ENCODE measurements around the gene GRIK1.

The GRIK1 gene

GRCh38 chr21:29826386-29826785, 113.4 kb downstream of the GRIK1 start:
- DNase-seq, result no peak

GRCh38 chr21:29825936-29826335, 113.9 kb downstream of the GRIK1 start:
- no peak for DNase-seq

GRCh38 chr21:29825345-29825744, 114.5 kb downstream of the GRIK1 start:
- no peak for DNase-seq

GRCh38 chr21:29822064-29822463, 117.7 kb downstream of the GRIK1 start:
- no peak for DNase-seq

GRCh38 chr21:29821230-29821629, 118.6 kb downstream of the GRIK1 start:
- DNase-seq, result no peak

- no peak for DNase-seq
Observed at GRCh38 chr21:29819675-29820326, 120.0 kb downstream of the GRIK1 start.

- DNase-seq, result no peak
Observed at GRCh38 chr21:29818383-29818921, 121.3 kb downstream of the GRIK1 start.

- no peak for DNase-seq
Observed at GRCh38 chr21:29817450-29817849, 122.3 kb downstream of the GRIK1 start.

- no peak for DNase-seq
Observed at GRCh38 chr21:29812947-29813346, 126.8 kb downstream of the GRIK1 start.

GRCh38 chr21:29810871-29811270, 128.9 kb downstream of the GRIK1 start:
- DNase-seq, result no peak

- no peak for DNase-seq
Observed at GRCh38 chr21:29808153-29808552, 131.6 kb downstream of the GRIK1 start.

GRCh38 chr21:29805105-29805504, 134.7 kb downstream of the GRIK1 start:
- no peak for DNase-seq

GRCh38 chr21:29803191-29803590, 136.6 kb downstream of the GRIK1 start:
- DNase-seq, result no peak

- no peak for DNase-seq
Observed at GRCh38 chr21:29801122-29801521, 138.7 kb downstream of the GRIK1 start.

GRCh38 chr21:29800056-29800455, 139.7 kb downstream of the GRIK1 start:
- no peak for DNase-seq

GRCh38 chr21:29798840-29799239, 141.0 kb downstream of the GRIK1 start:
- no peak for DNase-seq

GRCh38 chr21:29797155-29797554, 142.6 kb downstream of the GRIK1 start:
- no peak for DNase-seq

GRCh38 chr21:29793712-29794111, 146.1 kb downstream of the GRIK1 start:
- no peak for DNase-seq

GRCh38 chr21:29789393-29789792, 150.4 kb downstream of the GRIK1 start:
- DNase-seq, result no peak

GRCh38 chr21:29788752-29789151, 151.0 kb downstream of the GRIK1 start:
- no peak for DNase-seq

- DNase-seq, result no peak
Observed at GRCh38 chr21:29787361-29787909, 152.4 kb downstream of the GRIK1 start.

- DNase-seq, result no peak
Observed at GRCh38 chr21:29786496-29787360, 153.1 kb downstream of the GRIK1 start.

GRCh38 chr21:29777160-29777559, 162.6 kb downstream of the GRIK1 start:
- DNase-seq, result no peak

- no peak for DNase-seq
Observed at GRCh38 chr21:29775462-29775861, 164.3 kb downstream of the GRIK1 start.

Data from central memory CD4-positive, alpha-beta T cell (primary cell).